HG02973 (cell line): ENCODE measurements around the gene P2RX2.

ENCODE experiments used
- ATAC-seq: cut with Tn5 transposase; IDR thresholded peaks from one replicate; pipeline ENCODE4 v1.9.1; 2021; ENCODE audit warnings: moderate library complexity; ENCODE audit not compliant: unreplicated experiment

Gene P2RX2

GRCh38 chr12:132618683-132619043, at the start of gene P2RX2:
TSS of gene P2RX2 (plus strand) at chr12:132618776. CDS start at chr12:132618817, 41 bp downstream.
- ATAC-seq = no peak

GRCh38 chr12:132568826-132569480, 49.6 kb upstream of the P2RX2 start:
- ATAC-seq = no peak

GRCh38 chr12:132569856-132570480, 48.6 kb upstream of the P2RX2 start:
- no peak for ATAC-seq

DNA sequence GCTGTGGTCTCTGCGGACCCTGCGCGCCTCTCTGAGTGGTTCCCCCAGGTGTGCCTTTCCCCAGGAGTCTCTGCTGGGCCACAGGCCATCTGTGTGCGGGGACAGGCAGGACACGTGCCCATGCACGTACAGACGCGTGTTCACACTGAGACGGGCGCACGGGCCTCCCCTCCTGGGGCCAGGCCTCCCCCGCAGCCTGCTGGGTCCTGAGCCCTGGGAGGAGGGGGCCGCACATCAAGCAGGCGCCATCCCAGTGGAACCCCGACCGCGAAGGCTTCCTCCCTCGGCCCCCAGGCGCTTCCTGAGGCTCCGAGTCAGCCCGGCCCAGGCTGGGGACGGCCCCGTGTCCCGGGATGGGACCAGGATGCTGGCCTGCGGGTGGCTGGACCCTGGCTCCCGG, 47.9 kb upstream of the P2RX2 start:
- ATAC-seq = no peak

DNA sequence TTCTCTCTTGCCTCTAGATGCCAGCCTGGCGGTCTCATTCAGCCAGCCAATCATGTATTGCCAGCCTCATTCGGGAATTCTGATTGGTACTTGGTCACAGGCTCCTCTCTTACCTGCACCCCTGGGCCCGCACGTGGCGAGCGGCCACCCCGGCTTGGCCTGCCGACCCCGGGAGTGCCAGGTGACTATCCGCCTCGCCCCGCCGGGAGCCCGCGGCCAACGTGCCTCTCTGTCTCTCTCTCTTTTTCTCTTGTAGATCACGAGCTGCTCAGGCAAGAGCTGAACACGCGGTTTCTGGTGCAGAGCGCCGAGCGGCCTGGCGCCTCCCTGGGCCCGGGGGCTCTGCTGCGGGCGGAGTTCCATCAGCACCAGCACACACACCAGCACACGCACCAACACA, 47.5 kb upstream of the P2RX2 start:
- no peak for ATAC-seq

- no peak for ATAC-seq
Measured at GRCh38 chr12:132571598-132571997, 47.0 kb upstream of the P2RX2 start.

DNA sequence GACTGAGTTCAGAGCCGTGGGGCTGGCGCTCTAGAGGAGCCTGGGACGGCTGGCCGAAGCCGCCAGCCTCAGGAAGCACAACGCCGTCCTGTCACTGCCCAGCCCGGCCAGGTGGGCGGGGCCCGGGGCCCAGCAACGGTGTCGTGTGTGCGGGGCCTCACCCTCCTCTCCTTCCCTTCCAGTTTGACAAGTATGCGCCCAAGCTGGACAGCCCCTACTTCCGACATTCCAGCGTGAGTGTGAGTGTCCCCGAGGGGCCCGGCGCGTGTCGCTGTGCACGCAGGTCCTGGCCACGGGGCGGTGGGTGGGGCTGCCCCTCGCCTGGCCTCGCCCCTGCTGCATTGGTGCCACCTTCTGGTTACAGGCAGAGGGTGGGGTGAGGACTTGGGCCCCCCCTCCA, 46.5 kb upstream of the P2RX2 start:
- no peak for ATAC-seq

DNA sequence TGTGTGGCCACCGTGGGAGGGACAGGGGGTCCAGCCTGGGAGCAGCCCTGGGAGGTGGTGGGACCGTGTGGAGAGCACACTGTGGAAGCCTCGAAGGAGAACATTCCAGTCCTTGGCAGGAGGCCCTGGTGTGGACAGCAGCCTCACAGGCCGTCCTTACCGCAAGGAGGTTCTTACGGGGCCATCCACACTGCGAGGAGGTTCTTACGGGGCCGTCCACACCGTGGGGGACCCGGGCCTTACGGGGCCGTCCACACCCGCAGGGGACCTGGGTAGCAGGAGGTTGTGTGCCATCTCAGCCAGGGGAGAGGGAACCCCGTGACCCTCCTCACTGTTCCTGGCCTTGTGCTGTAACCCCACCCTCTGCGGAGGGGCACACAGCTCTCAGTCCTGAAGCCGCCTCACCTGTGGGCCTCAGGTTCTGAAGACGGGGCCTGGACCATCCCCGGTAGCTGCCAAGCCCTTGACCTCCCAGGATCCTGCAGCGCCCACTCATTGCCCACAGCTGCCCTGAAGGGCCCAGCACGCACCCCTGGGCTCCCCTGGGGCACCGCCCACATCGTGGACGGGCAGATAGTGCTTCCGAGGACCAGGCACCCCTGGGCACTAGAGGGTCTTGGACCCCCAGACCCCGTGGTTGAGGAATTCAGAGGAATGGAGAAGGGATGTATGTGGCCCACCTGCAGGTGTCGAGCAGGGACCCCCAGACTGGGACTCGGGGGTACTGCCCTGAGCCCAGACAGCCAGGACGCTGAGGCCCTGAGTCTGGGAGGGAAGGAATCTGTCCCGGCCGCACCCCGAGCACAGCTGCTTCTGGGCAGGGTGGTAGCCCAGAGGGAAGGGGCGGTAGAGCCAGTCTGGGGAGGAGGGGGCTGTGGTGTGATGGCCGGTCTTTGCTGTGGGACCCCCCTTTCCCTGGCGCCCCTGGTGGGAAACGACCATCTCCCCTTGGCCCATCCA, 45.5 kb upstream of the P2RX2 start:
- ATAC-seq = no peak

GRCh38 chr12:132574271-132574996, 44.1 kb upstream of the P2RX2 start:
- ATAC-seq = no peak

DNA sequence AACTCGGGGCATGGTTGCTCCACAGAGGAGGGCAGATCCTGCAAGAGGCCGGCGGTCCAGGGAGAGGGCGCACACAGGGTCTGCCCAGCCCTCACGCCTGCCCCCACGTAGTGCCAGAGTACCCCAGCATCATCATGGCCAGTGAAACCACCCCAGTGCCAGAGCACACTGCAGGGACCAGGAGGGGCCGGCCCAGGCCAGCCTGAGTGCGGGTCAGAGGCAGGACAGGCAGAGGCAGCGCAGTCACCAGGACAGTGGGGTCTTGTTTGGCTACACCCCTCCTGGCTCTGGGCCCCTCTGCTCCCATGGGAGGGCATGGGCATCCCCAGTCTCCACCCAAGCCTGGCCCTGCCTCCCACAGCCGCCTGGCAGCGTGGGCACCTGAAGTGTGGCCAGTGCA, 42.9 kb upstream of the P2RX2 start:
- ATAC-seq = no peak

DNA sequence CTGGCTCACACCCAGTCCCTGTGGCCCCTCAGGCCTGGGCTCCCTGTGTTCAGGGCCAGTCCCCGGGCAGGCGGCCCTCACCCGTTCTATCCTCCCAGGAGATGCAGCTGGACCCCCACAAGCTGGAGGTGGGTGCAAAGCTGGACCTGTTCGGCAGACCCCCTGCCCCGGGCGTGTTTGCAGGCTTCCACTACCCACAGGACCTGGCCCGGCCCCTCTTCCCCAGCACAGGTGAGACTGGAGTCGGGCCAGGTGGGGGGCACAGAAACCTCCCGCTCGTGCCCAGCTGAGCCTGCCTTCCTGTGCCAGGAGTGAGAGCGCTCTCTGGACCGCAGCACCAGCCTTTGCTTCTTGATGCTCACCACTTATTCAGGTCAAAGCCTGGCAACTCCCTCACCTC, 41.9 kb upstream of the P2RX2 start:
- no peak for ATAC-seq

DNA sequence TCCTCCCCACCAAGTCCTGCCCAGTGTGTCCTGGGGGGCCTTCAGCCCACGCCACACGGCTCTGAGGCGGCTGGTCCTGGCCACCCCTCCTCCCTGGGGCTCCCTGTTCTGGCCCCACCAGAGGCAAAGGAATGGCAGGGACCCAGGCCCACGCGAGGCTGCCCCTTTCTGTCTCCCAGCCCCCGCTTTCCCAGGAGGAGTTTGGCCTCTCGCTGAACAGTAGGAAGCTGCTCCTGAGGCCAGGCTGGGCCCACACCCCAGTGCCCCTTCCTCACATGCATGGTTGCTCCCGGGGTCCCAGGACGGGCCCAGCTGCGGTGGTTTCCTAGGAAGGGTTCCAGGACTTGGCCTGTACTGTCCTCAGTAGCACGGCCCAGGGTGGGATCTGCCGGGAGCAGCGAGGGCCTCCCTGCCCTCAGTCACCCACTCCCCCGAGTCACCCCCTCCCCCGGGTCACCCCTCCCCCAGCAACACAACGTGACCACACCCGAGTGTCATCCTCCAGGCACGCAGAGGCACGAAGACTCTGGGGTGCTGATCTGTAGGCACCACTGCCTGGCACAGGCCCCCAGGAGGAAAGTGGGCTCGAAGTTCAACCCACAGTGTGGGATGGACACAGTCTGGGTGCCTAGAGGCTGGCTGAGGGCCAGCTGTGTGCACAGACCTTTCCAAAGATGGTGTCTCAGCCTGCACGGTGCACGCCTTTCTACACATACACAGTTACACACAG, 41.2 kb upstream of the P2RX2 start:
- no peak for ATAC-seq

DNA sequence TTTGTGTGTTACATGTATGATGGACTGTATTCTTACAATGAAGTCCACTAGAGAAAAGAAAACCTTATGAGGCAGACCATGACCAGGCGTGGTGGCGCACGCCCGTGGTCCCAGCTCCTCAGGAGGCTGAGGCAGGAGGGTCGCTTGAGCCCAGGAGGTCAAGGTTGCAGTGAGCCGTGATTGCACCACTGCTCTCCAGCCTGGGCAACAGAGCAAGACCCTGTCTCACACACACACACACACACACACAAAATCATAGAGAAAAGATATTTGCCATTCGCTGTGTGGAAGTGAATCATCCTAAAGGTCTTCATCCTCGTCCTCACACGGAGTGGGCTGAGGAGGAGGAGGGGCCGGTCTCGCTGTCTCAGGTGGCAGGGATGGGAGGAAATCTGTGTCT, 40.5 kb upstream of the P2RX2 start:
- no peak for ATAC-seq

GRCh38 chr12:132578826-132579225, 39.8 kb upstream of the P2RX2 start:
- no peak for ATAC-seq

DNA sequence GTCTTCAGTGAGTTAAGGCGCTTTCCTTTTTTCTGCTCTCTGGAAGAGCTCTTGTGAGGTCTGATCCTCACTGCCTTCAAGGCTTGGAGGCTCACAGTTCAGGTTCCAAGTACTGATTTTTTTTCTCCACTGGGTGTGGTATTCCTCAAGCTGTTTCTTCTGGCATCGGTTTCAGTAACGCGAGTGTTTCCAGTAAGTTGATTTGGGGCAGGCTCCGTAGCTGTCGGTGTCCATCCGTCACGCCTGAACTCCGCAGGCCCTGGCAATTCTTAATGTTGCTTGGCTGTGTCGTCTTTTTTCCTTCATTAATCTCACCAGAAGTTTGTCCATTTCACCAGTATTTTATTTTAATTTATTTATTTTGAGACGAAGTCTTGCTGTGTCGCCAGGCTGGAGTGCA, 38.8 kb upstream of the P2RX2 start:
- ATAC-seq = no peak

GRCh38 chr12:132580701-132581292, 37.8 kb upstream of the P2RX2 start:
- no peak for ATAC-seq

GRCh38 chr12:132581348-132582057, 37.1 kb upstream of the P2RX2 start:
- ATAC-seq = no peak

GRCh38 chr12:132582058-132582420, 36.5 kb upstream of the P2RX2 start:
- no peak for ATAC-seq

GRCh38 chr12:132582582-132583410, 35.8 kb upstream of the P2RX2 start:
- ATAC-seq = no peak
